ENCODE data around the gene SH3PXD2A. TPM values are rescaled to one million over a fixed set of nuclear protein-coding genes. Genes with fewer than 3 reads are reported as not detected.

The SH3PXD2A gene
- total RNA-seq, 1 donor, result 29.0 TPM

DNA sequence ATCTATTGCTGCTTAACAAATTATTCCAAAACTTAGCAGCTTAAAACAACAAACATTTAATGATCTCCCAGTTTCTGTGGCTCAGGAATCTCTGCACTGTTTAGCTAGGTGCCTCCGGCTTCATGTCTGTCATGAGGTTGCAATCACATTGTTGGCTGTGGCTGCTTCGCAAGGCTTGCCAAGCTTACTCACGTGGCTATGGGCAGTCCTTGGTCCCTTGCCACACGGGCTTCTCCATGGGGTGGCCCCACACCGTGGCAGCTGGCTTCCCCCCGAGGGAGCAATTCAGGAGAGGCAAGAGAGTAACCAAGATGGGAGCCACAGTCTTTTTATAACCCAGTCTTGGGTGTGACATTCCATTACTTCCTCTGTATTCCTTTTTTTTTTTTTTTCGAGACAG lies 294.5 kb downstream of the SH3PXD2A start:
- Histone ChIP-seq H3K27me3 (ENCODE audit: insufficient read depth, low read length) (peaks cover 24% of the 10 kb centered on the region), H3K36me3 (ENCODE audit: insufficient read depth, low read length) (no peaks in the 10 kb centered on the region), H2AFZ (ENCODE audit: low read length) (no peak overlapping the region), H3K27ac (ENCODE audit: low read depth, low read length) (no peak overlapping the region), H3K79me2 (ENCODE audit: insufficient read depth, low read length) (no peaks in the 10 kb centered on the region), H3K9me3 (ENCODE audit: low read depth, low read length) (no peaks in the 10 kb centered on the region), H4K20me1 (ENCODE audit: insufficient read depth, low read length) (no peaks in the 10 kb centered on the region), H3K4me2 (ENCODE audit: insufficient read depth, low read length) (no peak overlapping the region), H3K4me1 (ENCODE audit: insufficient read depth, low read length) (no peaks in the 10 kb centered on the region), H3K4me3 (ENCODE audit: insufficient read depth, low read length) (no peak overlapping the region)
- TF ChIP-seq, protein P1, sequence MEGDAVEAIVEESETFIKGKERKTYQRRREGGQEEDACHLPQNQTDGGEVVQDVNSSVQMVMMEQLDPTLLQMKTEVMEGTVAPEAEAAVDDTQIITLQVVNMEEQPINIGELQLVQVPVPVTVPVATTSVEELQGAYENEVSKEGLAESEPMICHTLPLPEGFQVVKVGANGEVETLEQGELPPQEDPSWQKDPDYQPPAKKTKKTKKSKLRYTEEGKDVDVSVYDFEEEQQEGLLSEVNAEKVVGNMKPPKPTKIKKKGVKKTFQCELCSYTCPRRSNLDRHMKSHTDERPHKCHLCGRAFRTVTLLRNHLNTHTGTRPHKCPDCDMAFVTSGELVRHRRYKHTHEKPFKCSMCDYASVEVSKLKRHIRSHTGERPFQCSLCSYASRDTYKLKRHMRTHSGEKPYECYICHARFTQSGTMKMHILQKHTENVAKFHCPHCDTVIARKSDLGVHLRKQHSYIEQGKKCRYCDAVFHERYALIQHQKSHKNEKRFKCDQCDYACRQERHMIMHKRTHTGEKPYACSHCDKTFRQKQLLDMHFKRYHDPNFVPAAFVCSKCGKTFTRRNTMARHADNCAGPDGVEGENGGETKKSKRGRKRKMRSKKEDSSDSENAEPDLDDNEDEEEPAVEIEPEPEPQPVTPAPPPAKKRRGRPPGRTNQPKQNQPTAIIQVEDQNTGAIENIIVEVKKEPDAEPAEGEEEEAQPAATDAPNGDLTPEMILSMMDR (IDR thresholded peaks at IDR 0.05; ENCODE audit: extremely low read depth, low read depth, low read length), result no peak
- peak; percentile 74 for DNase-seq (ENCODE audit: insufficient read length, low spot score, missing footprints)

GRCh38 chr10:103559776-103560175 lies 295.6 kb downstream of the SH3PXD2A start:
- Histone ChIP-seq H3K9me3 (ENCODE audit: low read depth, low read length) (no peaks in the 10 kb centered on the region), H3K27me3 (ENCODE audit: insufficient read depth, low read length) (peaks cover 26% of the 10 kb centered on the region), H3K4me1 (ENCODE audit: insufficient read depth, low read length) (no peaks in the 10 kb centered on the region), H4K20me1 (ENCODE audit: insufficient read depth, low read length) (no peaks in the 10 kb centered on the region), H2AFZ (ENCODE audit: low read length) (no peak overlapping the region), H3K4me3 (ENCODE audit: insufficient read depth, low read length) (no peak overlapping the region), H3K27ac (ENCODE audit: low read depth, low read length) (no peak overlapping the region), H3K79me2 (ENCODE audit: insufficient read depth, low read length) (no peaks in the 10 kb centered on the region), H3K4me2 (ENCODE audit: insufficient read depth, low read length) (no peak overlapping the region), H3K36me3 (ENCODE audit: insufficient read depth, low read length) (no peaks in the 10 kb centered on the region)
- DNase-seq (ENCODE audit: insufficient read length, low spot score, missing footprints), result no peak
- TF ChIP-seq, protein P1 (IDR thresholded peaks at IDR 0.05; ENCODE audit: extremely low read depth, low read depth, low read length), result no peak

GRCh38 chr10:103558911-103559310 lies 296.5 kb downstream of the SH3PXD2A start:
- Histone ChIP-seq H3K27ac (ENCODE audit: low read depth, low read length) (no peak overlapping the region), H2AFZ (ENCODE audit: low read length) (no peak overlapping the region), H3K79me2 (ENCODE audit: insufficient read depth, low read length) (no peaks in the 10 kb centered on the region), H3K4me3 (ENCODE audit: insufficient read depth, low read length) (no peak overlapping the region), H3K9me3 (ENCODE audit: low read depth, low read length) (no peaks in the 10 kb centered on the region), H3K4me1 (ENCODE audit: insufficient read depth, low read length) (no peaks in the 10 kb centered on the region), H4K20me1 (ENCODE audit: insufficient read depth, low read length) (no peaks in the 10 kb centered on the region), H3K27me3 (ENCODE audit: insufficient read depth, low read length) (peaks cover 26% of the 10 kb centered on the region), H3K4me2 (ENCODE audit: insufficient read depth, low read length) (no peak overlapping the region), H3K36me3 (ENCODE audit: insufficient read depth, low read length) (no peaks in the 10 kb centered on the region)
- DNase-seq (ENCODE audit: insufficient read length, low spot score, missing footprints), result peak; percentile 55
- TF ChIP-seq, protein P1 (IDR thresholded peaks at IDR 0.05; ENCODE audit: extremely low read depth, low read depth, low read length), result no peak

DNA sequence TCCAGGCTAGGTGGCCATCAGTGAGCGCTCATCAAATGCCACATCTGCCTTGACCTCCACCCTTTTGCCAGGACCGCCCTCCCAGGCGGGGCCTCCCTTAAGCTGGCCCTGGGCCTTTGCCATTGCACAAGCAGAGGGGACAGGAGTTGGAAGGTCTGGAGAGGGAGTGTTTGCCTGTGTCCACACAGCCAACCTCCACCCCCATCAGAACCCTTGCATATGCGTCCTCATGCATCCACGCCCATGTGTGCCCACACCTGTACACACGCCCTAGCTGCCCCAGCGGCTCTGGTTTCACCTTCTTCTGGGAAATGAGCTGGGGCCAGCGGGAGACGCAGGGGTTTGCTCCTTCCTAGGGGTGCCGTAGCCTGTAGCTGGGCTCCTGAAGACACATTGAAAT lies 297.9 kb downstream of the SH3PXD2A start:
- Histone ChIP-seq H3K9me3 (ENCODE audit: low read depth, low read length) (no peaks in the 10 kb centered on the region), H3K4me3 (ENCODE audit: insufficient read depth, low read length) (no peak overlapping the region), H2AFZ (ENCODE audit: low read length) (no peak overlapping the region), H3K4me1 (ENCODE audit: insufficient read depth, low read length) (no peaks in the 10 kb centered on the region), H4K20me1 (ENCODE audit: insufficient read depth, low read length) (no peaks in the 10 kb centered on the region), H3K4me2 (ENCODE audit: insufficient read depth, low read length) (no peak overlapping the region), H3K27ac (ENCODE audit: low read depth, low read length) (no peak overlapping the region), H3K36me3 (ENCODE audit: insufficient read depth, low read length) (no peaks in the 10 kb centered on the region), H3K27me3 (ENCODE audit: insufficient read depth, low read length) (peaks cover 26% of the 10 kb centered on the region), H3K79me2 (ENCODE audit: insufficient read depth, low read length) (no peaks in the 10 kb centered on the region)
- TF ChIP-seq, protein P1 (IDR thresholded peaks at IDR 0.05; ENCODE audit: extremely low read depth, low read depth, low read length), result no peak
- DNase-seq (ENCODE audit: insufficient read length, low spot score, missing footprints), result peak; percentile 43
